Measurements from ENCODE around the gene DDX18.

The DDX18 gene

DNA sequence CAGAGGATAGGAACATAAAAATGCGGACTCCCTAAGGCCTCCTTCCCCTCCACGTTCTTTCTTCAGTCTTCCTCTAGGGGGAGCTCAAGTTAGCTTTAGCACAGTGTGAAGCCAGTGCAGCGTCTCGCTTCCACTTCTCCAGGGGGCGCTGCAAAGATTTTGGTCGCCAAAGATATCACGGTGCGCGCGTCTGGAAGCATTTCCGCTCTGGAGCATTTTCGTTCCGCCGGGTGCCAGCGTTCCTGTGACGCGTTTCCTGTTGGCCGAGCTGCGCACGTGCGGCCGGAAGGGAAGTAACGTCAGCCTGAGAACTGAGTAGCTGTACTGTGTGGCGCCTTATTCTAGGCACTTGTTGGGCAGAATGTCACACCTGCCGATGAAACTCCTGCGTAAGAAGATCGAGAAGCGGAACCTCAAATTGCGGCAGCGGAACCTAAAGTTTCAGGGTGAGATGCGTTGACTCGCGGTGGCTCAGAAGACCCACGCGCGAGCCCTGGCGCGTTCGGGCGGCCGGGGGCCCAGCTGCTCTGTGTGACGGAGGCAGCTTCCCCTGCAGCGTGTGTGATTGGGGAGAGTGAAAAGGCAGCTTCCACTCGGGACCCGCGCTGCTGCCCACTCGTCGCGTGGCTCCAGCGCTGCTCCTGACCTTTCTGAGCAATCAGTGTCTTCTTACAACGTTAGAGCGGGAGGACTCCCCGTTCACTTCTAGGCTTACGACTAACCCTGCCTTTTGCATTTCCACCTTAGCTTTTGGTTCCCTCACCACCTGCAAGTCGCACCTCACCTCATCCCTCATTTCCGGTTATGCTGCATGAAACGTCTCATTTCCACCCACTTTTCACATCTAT, at the start of gene DDX18:
DDX18 (plus strand) TSS at position 275 of the 848 bp plus-strand sequence; CDS start at position 362, 87 bp downstream.
- Histone ChIP-seq H3F3A (ENCODE audit: insufficient read depth, low read length) (no peaks in the 10 kb centered on the region), H2AFZ (ENCODE audit: low read length) (peak within 1 kb of the TSS; percentile 82), H3K27me3 (ENCODE audit: insufficient read depth, low read length) (no peaks in the 10 kb centered on the region), H3K4me2 (ENCODE audit: low read length) (peak within 1 kb of the TSS; percentile 98), H3K4me3 (ENCODE audit: low read depth, low read length, poor library complexity, severe bottlenecking) (peak within 1 kb of the TSS; percentile 84), H3K27ac (ENCODE audit: low read depth, low read length, poor library complexity, severe bottlenecking) (peak within 1 kb of the TSS; percentile 68), H4K20me1 (ENCODE audit: insufficient read depth, low read length) (no peaks in the 10 kb centered on the region; the same call in none of the 2 replicates), H3K9ac (ENCODE audit: low read length) (peak within 1 kb of the TSS; percentile 89), H3K9me2 (ENCODE audit: low read depth, low read length) (no peaks in the 10 kb centered on the region), H3K9me3 (ENCODE audit: low read length) (no peaks in the 10 kb centered on the region), H3K36me3 (ENCODE audit: insufficient read depth, low read length) (peaks cover 39% of the 10 kb centered on the region), H3K79me2 (ENCODE audit: insufficient read depth, low read length) (peaks cover 37% of the 10 kb centered on the region), H3K4me1 (ENCODE audit: insufficient read depth, low read length, severe bottlenecking) (peaks cover 26% of the 10 kb centered on the region)
- TF ChIP-seq CTCF (IDR thresholded peaks at IDR 0.05; ENCODE audit: low read length), result peak; percentile 100
- no peak for TF ChIP-seq EZH2 (IDR thresholded peaks at IDR 0.05; ENCODE audit: borderline replicate concordance, low read length)

DNA sequence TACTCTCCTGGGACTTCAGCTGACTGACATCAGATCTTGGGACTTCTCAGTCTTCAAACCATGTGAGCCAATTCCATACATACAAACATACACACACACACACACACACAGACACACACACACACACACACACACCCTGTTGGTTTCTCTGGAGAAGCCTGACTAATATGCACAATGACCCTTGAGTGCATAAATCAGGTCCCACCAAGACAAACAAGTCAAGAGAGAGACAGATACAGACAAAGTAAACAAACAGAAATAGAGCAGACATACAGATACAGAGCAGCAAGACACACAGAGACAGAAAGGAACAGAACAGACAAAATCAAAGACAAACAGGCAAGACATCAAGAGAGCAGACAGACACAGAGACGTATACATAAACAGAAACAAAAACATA, 43.8 kb upstream of the DDX18 start:
- TF ChIP-seq EZH2 (IDR thresholded peaks at IDR 0.05; ENCODE audit: borderline replicate concordance, low read length), result no peak
- no peak for TF ChIP-seq CTCF (IDR thresholded peaks at IDR 0.05; ENCODE audit: low read length)
- H3K79me2 ChIP-seq (ENCODE audit: insufficient read depth, low read length), result no peaks in the 10 kb centered on the region
- H3K27ac ChIP-seq (ENCODE audit: low read depth, low read length, poor library complexity, severe bottlenecking), result no peak overlapping the region
- no peaks in the 10 kb centered on the region for H3K9me2 ChIP-seq (ENCODE audit: low read depth, low read length)
- H3K4me2 ChIP-seq (ENCODE audit: low read length), result no peak overlapping the region
- no peaks in the 10 kb centered on the region for H4K20me1 ChIP-seq (ENCODE audit: insufficient read depth, low read length)
- H3K9me3 ChIP-seq (ENCODE audit: low read length), result no peaks in the 10 kb centered on the region
- H3K4me1 ChIP-seq (ENCODE audit: insufficient read depth, low read length, severe bottlenecking), result no peaks in the 10 kb centered on the region
- H3K36me3 ChIP-seq (ENCODE audit: insufficient read depth, low read length), result no peaks in the 10 kb centered on the region
- H3K4me3 ChIP-seq (ENCODE audit: low read depth, low read length, poor library complexity, severe bottlenecking), result no peak overlapping the region
- no peak overlapping the region for H2AFZ ChIP-seq (ENCODE audit: low read length)
- H3K27me3 ChIP-seq (ENCODE audit: insufficient read depth, low read length), result no peaks in the 10 kb centered on the region
- H3F3A ChIP-seq (ENCODE audit: insufficient read depth, low read length), result no peaks in the 10 kb centered on the region
- no peak overlapping the region for H3K9ac ChIP-seq (ENCODE audit: low read length)

- Histone ChIP-seq H3K36me3 (ENCODE audit: insufficient read depth, low read length) (no peaks in the 10 kb centered on the region), H4K20me1 (ENCODE audit: insufficient read depth, low read length) (no peaks in the 10 kb centered on the region), H3K27ac (ENCODE audit: low read depth, low read length, poor library complexity, severe bottlenecking) (no peak overlapping the region), H3K4me2 (ENCODE audit: low read length) (no peak overlapping the region), H3K4me3 (ENCODE audit: low read depth, low read length, poor library complexity, severe bottlenecking) (no peak overlapping the region), H3K9ac (ENCODE audit: low read length) (no peak overlapping the region), H3F3A (ENCODE audit: insufficient read depth, low read length) (no peaks in the 10 kb centered on the region), H3K4me1 (ENCODE audit: insufficient read depth, low read length, severe bottlenecking) (no peaks in the 10 kb centered on the region), H3K9me2 (ENCODE audit: low read depth, low read length) (no peaks in the 10 kb centered on the region), H3K27me3 (ENCODE audit: insufficient read depth, low read length) (no peaks in the 10 kb centered on the region), H3K79me2 (ENCODE audit: insufficient read depth, low read length) (no peaks in the 10 kb centered on the region), H2AFZ (ENCODE audit: low read length) (no peak overlapping the region), H3K9me3 (ENCODE audit: low read length) (no peaks in the 10 kb centered on the region)
- TF ChIP-seq CTCF (IDR thresholded peaks at IDR 0.05; ENCODE audit: low read length), result peak; percentile 52
- TF ChIP-seq EZH2 (IDR thresholded peaks at IDR 0.05; ENCODE audit: borderline replicate concordance, low read length), result no peak
Observed at GRCh38 chr2:117771969-117772630, 42.4 kb upstream of the DDX18 start.

All from OCI-LY1 (cell line).